Esophagus (tissue), 2 donors: ENCODE data around the gene RPL18. TPM values are rescaled to one million over a fixed set of nuclear protein-coding genes. Genes with fewer than 3 reads are reported as not detected.
"Not testable (repeated sequence)": the region's sequence is repeated elsewhere in the genome, so short reads cannot be mapped to it uniquely, and the experiment has no call there.

ENCODE experiments used
- H3K27ac ChIP-seq, 2 donors: one replicate each; pipeline ENCODE4 v1.5.1; 2013; ENCODE audit warnings: low read depth in 2 of 2, mild to moderate bottlenecking in 2 of 2, inconsistent platforms in 1 of 2, low read length in 1 of 2, moderate library complexity in 1 of 2
- H3K27me3 ChIP-seq, 2 donors: one replicate each; pipeline ENCODE4 v1.6.1; 2013; ENCODE audit warnings: low read length in 2 of 2, control low read depth in 1 of 2, mild to moderate bottlenecking in 1 of 2; ENCODE audit not compliant: insufficient read depth in 2 of 2, control insufficient read depth in 1 of 2
- H3K36me3 ChIP-seq, 2 donors: one replicate each; pipeline ENCODE4 v1.6.1; 2013; ENCODE audit warnings: low read length in 1 of 2; ENCODE audit not compliant: control insufficient read depth in 2 of 2, insufficient read depth in 2 of 2
- H3K4me1 ChIP-seq, 2 donors: one replicate each; pipeline ENCODE4 v1.6.1; 2013; ENCODE audit warnings: low read length in 1 of 2; ENCODE audit not compliant: control insufficient read depth in 2 of 2, insufficient read depth in 2 of 2
- H3K4me3 ChIP-seq, 2 donors: one replicate each; pipeline ENCODE4 v1.5.1; 2013; ENCODE audit warnings: low read length in 2 of 2, mild to moderate bottlenecking in 2 of 2, low read depth in 1 of 2, moderate library complexity in 1 of 2
- H3K9me3 ChIP-seq, 2 donors: one replicate each; pipeline ENCODE4 v1.6.1; 2013; ENCODE audit warnings: mild to moderate bottlenecking in 2 of 2, low read depth in 1 of 2, low read length in 1 of 2, moderate library complexity in 1 of 2; ENCODE audit not compliant: control insufficient read depth in 2 of 2, insufficient read depth in 1 of 2
- WGBS, 2 donors: extraction: QIAGEN DNeasy Blood & Tissue Kit; methylation state at CpG; one replicate each; pipeline ENCODE4 v1.1.7; 2013; 5-methylcytosine and 5-hydroxymethylcytosine counted together
- polyA plus RNA-seq, 2 donors: library from polyadenylated mRNA; stranded (reverse); fragments of 200-250 nt; gene quantifications; one replicate each; pipeline ENCODE4 v1.2.3, GENCODE V29; 2013
- donor health status: healthy with polysubstance abuse.
- donor health status: Bipolar disorder and iron deficiency.

The RPL18 gene
- polyA plus RNA-seq, 2 donors: 2,667 to 2,860 TPM

DNA sequence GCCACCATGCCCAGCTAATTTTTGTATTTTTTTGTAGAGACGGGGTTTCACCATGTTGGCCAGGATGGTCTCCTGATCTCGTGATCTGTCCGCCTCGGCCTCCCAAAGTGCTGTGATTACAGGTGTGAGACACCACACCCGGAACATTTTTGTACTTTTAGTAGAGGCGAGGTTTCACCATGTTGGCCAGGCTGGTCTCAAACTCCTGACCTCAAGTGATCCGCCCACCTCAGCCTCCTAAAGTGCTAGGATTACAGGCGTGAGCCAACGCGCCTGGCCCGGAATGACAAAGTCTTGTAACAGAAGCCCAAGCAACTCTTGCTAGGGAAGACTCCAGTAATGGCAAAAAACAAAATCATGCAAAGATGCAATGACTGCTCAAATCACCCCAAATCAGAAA, 13.3 kb upstream of the RPL18 start:
- H3K27me3 ChIP-seq, H3K9me3 ChIP-seq, H3K4me3 ChIP-seq, H3K36me3 ChIP-seq: not testable (repeated sequence)
- Histone ChIP-seq H3K27ac (peak overlapping the region; percentile 93 to 99), H3K4me1 (peaks cover 0 to 12% of the 10 kb centered on the region in 2 donors)
- WGBS, 2 donors: 70 to 75% methylated on average over 11 of the region's 11 CpGs

DNA sequence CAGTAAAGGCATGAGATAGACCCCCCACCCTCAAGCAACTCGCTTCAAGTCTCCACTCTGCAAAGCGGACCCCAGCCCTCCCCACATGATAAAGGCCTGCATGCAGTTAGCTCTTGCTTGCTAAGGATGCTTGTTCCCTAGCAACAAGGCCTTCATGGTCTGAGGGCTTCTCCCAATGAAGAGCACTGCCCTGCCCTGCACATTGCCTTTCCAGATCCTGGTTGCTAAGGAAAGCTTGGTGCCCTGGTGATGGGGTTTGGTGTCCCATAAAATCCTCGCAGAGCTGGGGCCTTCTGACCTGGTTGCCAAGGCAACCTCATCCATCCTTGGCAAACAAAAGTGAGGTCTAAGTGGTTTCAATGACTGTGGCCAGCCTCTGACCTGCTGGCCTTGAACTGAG, 12.2 kb upstream of the RPL18 start:
- Histone ChIP-seq H3K4me3 (no peak overlapping the region), H3K9me3 (no peaks in the 10 kb centered on the region), H3K27me3 (no peaks in the 10 kb centered on the region)

DNA sequence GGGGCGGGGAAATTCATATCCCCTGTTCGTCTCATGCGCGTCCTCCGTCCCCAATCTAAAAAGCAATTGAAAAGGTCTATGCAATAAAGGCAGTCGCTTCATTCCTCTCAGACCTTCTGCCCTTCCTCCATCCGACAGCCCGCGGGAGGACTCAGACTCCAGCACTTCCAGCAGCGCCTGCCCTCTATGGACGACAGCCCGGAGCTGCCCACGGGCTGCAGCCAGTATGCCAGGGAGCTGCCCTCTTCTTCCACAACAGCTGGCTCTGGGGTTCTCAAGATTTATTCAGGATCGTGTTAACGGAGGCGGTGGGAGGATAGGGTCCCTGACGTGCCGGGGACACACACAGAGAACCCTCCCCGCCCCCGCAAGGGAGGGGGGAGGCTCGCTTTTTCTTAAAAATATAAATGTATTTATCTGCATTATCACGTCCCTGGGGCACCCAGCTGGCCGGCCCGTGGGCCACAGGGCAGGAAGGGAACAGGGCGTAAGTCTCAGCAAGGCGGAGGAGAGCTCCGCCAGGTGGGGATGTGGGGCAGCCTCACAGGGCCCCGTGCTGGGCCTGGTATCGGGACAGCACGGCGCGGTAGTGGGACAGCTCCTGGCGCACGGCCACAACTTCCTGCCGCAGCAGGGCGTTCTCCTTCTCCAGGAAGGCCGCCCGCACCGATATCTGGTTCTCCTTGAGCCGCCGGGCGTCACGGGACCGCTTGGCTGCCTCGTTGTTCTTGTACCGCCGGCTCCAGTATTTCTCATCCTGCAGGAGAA, 11.5 kb upstream of the RPL18 start:
- Histone ChIP-seq H3K27ac (peak overlapping the region; percentile 59 to 66), H3K27me3 (no peaks in the 10 kb centered on the region), H3K4me1 (peaks cover 0 to 21% of the 10 kb centered on the region in 2 donors), H3K36me3 (peaks cover 0 to 9% of the 10 kb centered on the region in 2 donors), H3K4me3 (no peak overlapping the region), H3K9me3 (no peaks in the 10 kb centered on the region)
- WGBS, 2 donors: 50 to 61% methylated on average over 41 to 47 of the region's 47 CpGs

More for the DNA sequence above, 12.2 kb upstream of the RPL18 start:
- WGBS, 2 donors: 72 to 74% methylated on average over 3 of the region's 3 CpGs
- Histone ChIP-seq H3K36me3 (peaks cover 0 to 7% of the 10 kb centered on the region in 2 donors), H3K27ac (peak overlapping the region in 1 of 2 donors; percentile 59), H3K4me1 (peaks cover 0 to 15% of the 10 kb centered on the region in 2 donors)

DNA sequence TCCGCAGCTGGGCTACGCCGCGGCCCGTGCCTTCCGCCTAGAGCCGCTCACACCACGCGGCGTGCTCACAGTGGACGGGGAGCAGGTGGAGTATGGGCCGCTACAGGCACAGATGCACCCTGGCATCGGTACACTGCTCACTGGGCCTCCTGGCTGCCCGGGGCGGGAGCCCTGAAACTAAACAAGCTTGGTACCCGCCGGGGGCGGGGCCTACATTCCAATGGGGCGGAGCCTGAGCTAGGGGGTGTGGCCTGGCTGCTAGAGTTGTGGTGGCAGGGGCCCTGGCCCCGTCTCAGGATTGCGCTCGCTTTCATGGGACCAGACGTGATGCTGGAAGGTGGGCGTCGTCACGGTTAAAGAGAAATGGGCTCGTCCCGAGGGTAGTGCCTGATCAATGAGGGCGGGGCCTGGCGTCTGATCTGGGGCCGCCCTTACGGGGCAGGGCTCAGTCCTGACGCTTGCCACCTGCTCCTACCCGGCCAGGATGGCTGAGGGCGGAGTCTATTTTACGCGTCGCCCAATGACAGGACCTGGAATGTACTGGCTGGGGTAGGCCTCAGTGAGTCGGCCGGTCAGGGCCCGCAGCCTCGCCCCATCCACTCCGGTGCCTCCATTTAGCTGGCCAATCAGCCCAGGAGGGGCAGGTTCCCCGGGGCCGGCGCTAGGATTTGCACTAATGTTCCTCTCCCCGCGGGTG, 10.8 kb upstream of the RPL18 start:
- Histone ChIP-seq H3K4me3 (no peak overlapping the region), H3K36me3 (peaks cover 0 to 9% of the 10 kb centered on the region in 2 donors), H3K9me3 (no peaks in the 10 kb centered on the region), H3K27me3 (no peaks in the 10 kb centered on the region), H3K27ac (peak overlapping the region; percentile 22 to 66), H3K4me1 (peaks cover 0 to 19% of the 10 kb centered on the region in 2 donors)
- 58 to 66% methylated on average over 48 of the region's 48 CpGs for WGBS, 2 donors

DNA sequence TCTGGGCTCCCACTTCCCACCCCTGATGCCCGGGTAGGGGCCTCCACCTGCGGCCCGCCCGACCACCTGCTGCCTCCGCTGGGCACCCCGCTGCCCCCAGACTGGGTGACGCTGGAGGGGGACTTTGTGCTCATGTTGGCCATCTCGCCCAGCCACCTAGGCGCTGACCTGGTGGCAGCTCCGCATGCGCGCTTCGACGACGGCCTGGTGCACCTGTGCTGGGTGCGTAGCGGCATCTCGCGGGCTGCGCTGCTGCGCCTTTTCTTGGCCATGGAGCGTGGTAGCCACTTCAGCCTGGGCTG, 10.3 kb upstream of the RPL18 start:
- Histone ChIP-seq H3K4me3 (no peak overlapping the region), H3K4me1 (peaks cover 0 to 18% of the 10 kb centered on the region in 2 donors), H3K36me3 (peaks cover 0 to 9% of the 10 kb centered on the region in 2 donors), H3K27me3 (no peaks in the 10 kb centered on the region), H3K27ac (peak overlapping the region in 1 of 2 donors; percentile 8), H3K9me3 (no peaks in the 10 kb centered on the region)
- WGBS, 2 donors: 93% methylated on average over 22 of the region's 22 CpGs

DNA sequence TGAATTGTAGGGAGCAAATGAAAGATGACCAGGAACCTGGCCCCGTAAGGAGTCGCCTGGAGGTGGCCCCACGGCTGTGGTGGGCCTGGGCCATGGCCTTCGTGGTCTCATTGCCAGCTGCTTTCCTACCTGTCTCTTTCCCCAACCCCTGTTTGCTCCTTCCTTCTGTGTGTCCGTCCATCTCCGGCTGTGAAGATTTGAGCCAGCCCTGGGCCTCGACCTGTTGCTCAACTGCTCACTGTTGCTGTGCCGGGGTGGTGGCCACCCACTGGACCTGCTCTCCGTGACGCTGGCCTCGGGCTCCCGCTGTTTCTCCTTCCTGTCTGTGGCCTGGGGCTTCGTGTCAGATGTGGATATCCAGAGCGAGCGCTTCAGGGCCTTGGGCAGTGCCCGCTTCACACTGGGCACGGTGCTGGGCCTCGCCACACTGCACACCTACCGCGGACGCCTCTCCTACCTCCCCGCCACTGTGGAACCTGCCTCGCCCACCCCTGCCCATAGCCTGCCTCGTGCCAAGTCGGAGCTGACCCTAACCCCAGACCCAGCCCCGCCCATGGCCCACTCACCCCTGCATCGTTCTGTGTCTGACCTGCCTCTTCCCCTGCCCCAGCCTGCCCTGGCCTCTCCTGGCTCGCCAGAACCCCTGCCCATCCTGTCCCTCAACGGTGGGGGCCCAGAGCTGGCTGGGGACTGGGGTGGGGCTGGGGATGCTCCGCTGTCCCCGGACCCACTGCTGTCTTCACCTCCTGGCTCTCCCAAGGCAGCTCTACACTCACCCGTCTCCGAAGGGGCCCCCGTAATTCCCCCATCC, 9.7 kb upstream of the RPL18 start:
- peaks cover 0 to 9% of the 10 kb centered on the region in 2 donors for H3K36me3 ChIP-seq
- no peaks in the 10 kb centered on the region for H3K27me3 ChIP-seq
- peak overlapping the region; percentile 8 to 56 for H3K27ac ChIP-seq
- peaks cover 0 to 15% of the 10 kb centered on the region in 2 donors for H3K4me1 ChIP-seq
- no peak overlapping the region for H3K4me3 ChIP-seq
- 74 to 80% methylated on average over 34 of the region's 34 CpGs for WGBS, 2 donors
- no peaks in the 10 kb centered on the region for H3K9me3 ChIP-seq

DNA sequence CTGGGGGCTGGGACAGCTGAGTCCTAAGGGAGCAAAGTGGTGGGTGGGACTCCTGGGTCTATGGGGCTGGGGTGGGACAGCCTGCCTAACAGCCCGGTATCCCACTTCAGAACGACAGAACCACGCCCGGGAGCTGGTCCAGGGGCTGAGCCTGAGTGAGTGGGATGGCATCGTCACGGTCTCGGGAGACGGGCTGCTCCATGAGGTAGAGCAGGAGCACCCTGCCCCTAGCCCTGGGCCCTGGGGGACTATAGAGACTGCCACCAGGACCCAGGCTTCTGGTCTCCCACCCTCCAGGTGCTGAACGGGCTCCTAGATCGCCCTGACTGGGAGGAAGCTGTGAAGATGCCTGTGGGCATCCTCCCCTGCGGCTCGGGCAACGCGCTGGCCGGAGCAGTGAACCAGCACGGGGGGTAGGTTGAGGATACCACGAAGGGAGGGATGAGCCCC, 8.9 kb upstream of the RPL18 start:
- 76 to 86% methylated on average over 16 to 17 of the region's 17 CpGs for WGBS, 2 donors
- peak overlapping the region in 1 of 2 donors; percentile 42 for H3K27ac ChIP-seq
- no peaks in the 10 kb centered on the region for H3K27me3 ChIP-seq
- H3K36me3 ChIP-seq: peaks cover 0 to 9% of the 10 kb centered on the region in 2 donors
- no peak overlapping the region for H3K4me3 ChIP-seq
- H3K9me3 ChIP-seq: no peaks in the 10 kb centered on the region
- H3K4me1 ChIP-seq: peaks cover 0 to 14% of the 10 kb centered on the region in 2 donors

DNA sequence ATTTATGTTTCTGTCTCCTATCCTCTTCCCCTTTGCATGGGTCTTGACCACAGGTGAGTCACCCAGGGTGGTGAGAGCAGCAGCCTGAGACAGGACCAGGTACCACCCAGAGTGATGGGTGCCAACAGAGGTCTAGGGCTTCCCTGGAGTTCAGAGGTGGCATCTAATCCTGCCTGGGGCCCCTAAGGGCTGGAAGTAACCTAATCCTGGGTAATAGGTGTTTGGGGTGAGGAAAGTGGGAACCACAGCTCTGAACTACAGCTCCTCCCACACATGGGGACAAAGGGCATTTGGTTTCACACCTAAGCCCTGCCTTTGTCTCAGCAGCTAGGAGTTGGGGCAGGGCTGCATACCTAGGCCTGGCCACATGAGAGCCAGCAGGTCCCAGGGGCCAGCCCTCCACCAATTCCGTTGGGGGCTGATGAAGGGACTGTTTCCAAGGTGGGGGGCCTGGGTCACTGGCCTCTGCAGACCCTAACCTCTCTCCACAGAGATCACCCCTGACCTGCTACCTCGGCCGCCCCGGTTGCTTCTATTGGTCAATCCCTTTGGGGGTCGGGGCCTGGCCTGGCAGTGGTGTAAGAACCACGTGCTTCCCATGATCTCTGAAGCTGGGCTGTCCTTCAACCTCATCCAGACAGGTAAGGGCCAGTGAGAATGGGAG, 8.4 kb upstream of the RPL18 start:
- H3K4me3 ChIP-seq: no peak overlapping the region
- 76 to 77% methylated on average over 6 of the region's 6 CpGs for WGBS, 2 donors
- H3K36me3 ChIP-seq: peaks cover 0 to 9% of the 10 kb centered on the region in 2 donors
- H3K9me3 ChIP-seq: no peaks in the 10 kb centered on the region
- H3K4me1 ChIP-seq: peaks cover 0 to 14% of the 10 kb centered on the region in 2 donors
- no peaks in the 10 kb centered on the region for H3K27me3 ChIP-seq
- peak overlapping the region; percentile 2 to 42 for H3K27ac ChIP-seq

DNA sequence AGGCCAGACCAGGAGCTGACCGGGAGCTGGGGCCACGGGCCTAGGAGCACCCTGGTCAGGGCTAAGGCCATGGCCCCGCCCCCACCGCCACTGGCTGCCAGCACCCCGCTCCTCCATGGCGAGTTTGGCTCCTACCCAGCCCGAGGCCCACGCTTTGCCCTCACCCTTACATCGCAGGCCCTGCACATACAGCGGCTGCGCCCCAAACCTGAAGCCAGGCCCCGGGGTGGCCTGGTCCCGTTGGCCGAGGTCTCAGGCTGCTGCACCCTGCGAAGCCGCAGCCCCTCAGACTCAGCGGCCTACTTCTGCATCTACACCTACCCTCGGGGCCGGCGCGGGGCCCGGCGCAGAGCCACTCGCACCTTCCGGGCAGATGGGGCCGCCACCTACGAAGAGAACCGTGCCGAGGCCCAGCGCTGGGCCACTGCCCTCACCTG, 6.9 kb upstream of the RPL18 start:
- Histone ChIP-seq H3K36me3 (peaks cover 0 to 9% of the 10 kb centered on the region in 2 donors), H3K4me1 (peaks cover 0 to 14% of the 10 kb centered on the region in 2 donors), H3K27me3 (no peaks in the 10 kb centered on the region), H3K27ac (no peak overlapping the region), H3K4me3 (no peak overlapping the region), H3K9me3 (no peaks in the 10 kb centered on the region)
- 71 to 84% methylated on average over 28 to 30 of the region's 30 CpGs for WGBS, 2 donors
